Measurements from ENCODE around the gene HECW1.

The HECW1 gene

DNA sequence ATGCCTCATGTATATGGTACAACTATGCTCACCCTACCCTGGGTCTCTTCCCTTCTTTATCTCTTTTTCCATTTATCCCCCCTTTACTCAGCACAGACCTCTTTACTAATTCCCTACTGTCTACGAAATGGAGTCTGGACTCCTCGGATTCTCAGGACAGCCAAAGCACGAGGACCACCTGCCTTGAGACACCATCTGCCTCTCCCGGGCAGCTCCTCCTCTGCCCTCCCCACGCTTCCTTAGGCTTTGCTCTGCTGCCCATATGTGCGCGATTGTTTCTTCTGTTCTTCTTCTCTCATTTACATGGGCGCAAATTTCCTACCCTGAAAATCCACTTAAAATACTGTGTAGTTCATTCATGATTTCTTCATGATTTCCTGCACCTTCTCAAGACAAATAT is 407.8 kb downstream of the HECW1 start:
- no peak for TF ChIP-seq CTCF (IDR thresholded peaks at IDR 0.05; ENCODE audit: extremely low read depth, missing control alignments)
- DNase-seq (ENCODE audit: low spot score), result no peak

- DNase-seq (ENCODE audit: low spot score), result no peak
- TF ChIP-seq CTCF (IDR thresholded peaks at IDR 0.05; ENCODE audit: extremely low read depth, missing control alignments), result no peak
These were observed 410.1 kb downstream of the HECW1 start for GRCh38 chr7:43522406-43523156.

DNA sequence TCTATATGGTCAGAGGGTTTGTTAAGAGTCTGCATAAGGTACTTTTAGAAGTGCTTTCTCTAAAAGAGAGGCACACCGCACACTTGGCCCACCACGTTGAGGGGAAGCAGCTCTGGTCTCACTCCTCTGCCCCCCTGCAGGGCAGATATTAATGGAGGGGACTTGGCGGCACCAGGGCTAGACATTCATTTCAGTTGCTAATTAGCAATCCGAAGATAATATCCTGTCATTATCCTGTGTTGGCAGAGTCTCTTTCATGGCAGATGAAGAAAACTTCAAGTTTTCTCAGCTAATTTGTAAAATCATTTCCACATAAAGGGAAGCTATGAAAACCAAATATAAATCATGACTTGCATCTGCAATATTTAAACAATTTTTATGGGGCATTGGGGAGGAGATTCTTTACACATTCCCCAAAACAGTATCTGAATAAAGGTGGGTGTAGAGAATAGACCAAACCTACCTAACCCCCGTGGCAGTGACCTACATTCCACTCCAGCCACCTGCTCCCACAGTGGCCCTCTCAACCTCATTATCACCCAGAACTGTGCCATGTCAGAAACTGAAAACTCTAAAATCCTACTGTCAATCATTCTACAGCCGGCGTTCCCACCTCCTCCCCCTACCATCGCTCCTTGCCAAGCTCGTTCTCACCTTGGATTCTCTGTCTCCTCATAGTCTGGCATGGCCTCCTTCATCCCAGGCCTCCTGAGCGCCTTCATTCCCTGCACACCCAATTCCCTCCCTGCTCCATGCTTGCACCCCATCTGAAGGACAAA is 416.3 kb downstream of the HECW1 start:
- DNase-seq (ENCODE audit: low spot score), result no peak
- TF ChIP-seq CTCF (IDR thresholded peaks at IDR 0.05; ENCODE audit: extremely low read depth, missing control alignments), result no peak

DNA sequence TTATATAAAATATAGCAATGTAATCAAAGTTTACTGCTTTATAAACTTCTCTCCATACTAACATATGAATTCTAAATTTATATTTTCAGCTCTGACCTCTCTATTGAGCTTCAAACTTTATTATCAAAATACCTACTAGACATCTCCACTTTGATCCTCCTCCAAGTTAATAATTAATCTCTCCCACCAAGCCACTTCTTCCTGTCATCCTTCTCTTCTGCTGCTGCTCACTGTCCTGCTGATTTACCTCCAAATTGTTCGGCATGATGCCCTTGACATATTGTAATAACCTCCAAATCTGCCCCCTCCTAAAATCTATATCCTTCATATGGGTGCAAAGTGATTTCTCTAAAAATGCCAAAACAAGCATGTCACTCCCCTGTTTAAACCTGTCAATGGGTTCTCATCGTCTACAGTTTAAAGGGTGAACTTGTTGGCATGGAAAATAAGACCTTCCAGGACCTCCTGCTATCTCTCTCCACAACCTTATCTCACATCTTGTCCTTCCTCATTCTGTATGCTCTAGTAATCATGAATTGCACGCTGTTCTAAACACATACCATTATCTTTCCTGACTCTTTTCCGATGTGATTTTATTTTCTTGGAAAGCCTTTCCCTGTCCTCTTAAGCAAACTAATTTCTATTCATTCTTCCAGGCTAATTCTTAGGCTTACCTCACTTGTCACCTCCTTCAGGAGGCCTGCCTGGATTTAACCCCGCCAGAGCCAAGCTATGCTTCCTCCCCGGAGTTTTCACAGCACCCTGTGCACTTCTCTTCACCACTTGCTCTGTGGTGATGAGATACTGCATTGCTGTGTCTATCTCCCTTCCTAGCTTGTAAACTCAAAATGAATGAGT is 418.3 kb downstream of the HECW1 start:
- TF ChIP-seq CTCF (IDR thresholded peaks at IDR 0.05; ENCODE audit: extremely low read depth, missing control alignments), result no peak
- no peak for DNase-seq (ENCODE audit: low spot score)

DNA sequence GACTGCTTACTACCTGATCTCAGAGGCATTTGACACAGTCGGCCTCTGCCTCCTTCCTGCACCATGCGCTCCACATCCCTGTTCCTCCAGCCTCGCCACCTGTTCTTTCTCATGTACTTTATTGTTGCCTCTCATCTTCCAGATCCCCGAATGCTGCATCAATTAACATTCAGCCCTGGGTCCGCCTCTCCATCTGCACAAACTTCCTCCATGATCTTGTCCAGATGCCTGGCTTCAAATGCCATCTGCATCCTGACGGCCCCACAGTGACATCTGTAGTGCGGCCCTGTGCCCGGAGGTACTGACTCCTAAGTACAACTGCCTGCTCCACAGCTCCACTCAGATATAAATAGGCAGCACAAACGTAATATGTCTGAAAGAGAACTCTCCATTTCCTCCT is 419.3 kb downstream of the HECW1 start:
- no peak for TF ChIP-seq CTCF (IDR thresholded peaks at IDR 0.05; ENCODE audit: extremely low read depth, missing control alignments)
- no peak for DNase-seq (ENCODE audit: low spot score)

GRCh38 chr7:43533801-43534479 is 421.5 kb downstream of the HECW1 start:
- no peak for DNase-seq (ENCODE audit: low spot score)
- no peak for TF ChIP-seq CTCF (IDR thresholded peaks at IDR 0.05; ENCODE audit: extremely low read depth, missing control alignments)

Data from GM20000 (cell line).